Coronary artery (tissue), 2 donors: ENCODE results near the gene ITPKC.
A peak's percentile ranks its signal among the peaks of the same experiment; 100 is the strongest.

ENCODE experiments used
- DNase-seq: peaks from one replicate; pipeline ENCODE4 v3.0.0-alpha.2; 2017; ENCODE audit warnings: low spot score
- H3K27ac ChIP-seq, 2 donors: fragments of 200-600 bp; sonication (generic); one replicate each; pipeline ENCODE4 v1.5.1; 2016 to 2019
- H3K4me3 ChIP-seq: fragments of 200-600 bp; sonication (generic); 2 replicates; pipeline ENCODE4 v1.5.1; 2016; ENCODE audit warnings: mild to moderate bottlenecking, moderate library complexity
- CTCF ChIP-seq: fragments of 200-600 bp; sonication (generic); IDR thresholded peaks from one replicate; pipeline ENCODE4 v1.5.1; 2019; ENCODE audit warnings: antibody characterized with exemption

Gene ITPKC

GRCh38 chr19:40776932-40777644 lies 60.2 kb downstream of the ITPKC start:
- H3K27ac ChIP-seq: peak overlapping the region; percentile 81 to 100
- TF ChIP-seq CTCF: no peak
- peak; percentile 93 for DNase-seq
- H3K4me3 ChIP-seq: peak overlapping the region; percentile 96

DNA sequence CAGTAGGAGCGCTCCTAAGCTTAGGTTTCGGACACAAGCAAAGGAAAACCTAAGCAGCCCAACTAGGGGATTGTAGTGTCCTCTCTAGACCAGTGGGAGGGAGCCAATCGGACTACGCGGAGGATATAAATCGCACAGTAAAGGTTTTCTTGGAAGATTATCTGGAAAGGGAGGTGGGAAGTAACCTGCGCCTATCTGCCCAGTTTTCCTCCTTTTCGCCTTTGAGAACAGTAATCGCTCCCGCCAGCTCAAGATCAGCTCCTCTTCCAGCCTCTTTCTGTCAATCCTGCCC lies 60.7 kb downstream of the ITPKC start:
- TF ChIP-seq CTCF: no peak
- DNase-seq: no peak
- peak overlapping the region; percentile 96 for H3K4me3 ChIP-seq
- peak overlapping the region; percentile 81 to 100 for H3K27ac ChIP-seq

DNA sequence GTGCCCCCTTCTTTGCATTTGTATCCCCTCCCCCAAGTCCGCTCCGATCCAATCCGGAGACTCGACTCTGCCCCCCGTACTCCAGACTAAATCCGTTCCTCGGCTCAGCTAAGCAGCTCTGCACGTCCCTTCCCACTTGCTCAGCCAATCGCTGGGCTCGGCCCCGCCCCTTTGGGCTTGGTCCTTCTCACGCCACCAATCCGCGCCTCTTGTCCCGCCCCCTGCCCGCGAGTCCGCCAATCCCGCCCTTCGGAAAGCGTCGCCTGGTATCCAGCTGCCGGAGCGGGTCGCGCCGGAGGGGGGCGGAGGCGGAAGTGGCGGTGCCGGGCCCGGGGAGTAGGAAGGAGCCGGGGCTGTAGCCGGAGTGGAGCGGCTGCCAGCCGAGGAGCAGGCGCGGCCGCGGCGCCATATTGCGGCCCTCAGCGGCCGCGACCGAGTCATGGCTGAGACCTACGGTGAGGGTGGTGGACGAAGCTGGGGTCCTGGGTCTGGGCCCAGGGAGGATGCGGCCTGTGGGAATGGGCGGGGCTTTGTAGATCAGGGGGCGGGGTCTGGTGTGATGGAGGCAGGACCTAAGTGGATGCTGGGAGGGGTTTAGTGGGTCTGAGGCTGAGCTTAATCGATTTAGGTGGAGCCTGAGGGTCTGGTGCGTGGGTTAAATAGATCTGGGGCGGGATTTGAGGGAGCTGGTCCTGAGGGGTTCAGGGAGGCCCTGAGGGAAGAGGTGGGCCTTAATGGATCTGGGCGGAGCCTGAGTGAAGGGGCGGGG lies 61.2 kb downstream of the ITPKC start, which contains the start of gene RAB4B:
Gene RAB4B (plus strand): TSS at position 311 of the 769 bp plus-strand sequence. CDS start 129 bp downstream, at position 440.
- peak; percentile 100 for DNase-seq
- Histone ChIP-seq H3K27ac (peak within 1 kb of the TSS; percentile 81 to 100), H3K4me3 (peak within 1 kb of the TSS; percentile 96)
- no peak for TF ChIP-seq CTCF

DNA sequence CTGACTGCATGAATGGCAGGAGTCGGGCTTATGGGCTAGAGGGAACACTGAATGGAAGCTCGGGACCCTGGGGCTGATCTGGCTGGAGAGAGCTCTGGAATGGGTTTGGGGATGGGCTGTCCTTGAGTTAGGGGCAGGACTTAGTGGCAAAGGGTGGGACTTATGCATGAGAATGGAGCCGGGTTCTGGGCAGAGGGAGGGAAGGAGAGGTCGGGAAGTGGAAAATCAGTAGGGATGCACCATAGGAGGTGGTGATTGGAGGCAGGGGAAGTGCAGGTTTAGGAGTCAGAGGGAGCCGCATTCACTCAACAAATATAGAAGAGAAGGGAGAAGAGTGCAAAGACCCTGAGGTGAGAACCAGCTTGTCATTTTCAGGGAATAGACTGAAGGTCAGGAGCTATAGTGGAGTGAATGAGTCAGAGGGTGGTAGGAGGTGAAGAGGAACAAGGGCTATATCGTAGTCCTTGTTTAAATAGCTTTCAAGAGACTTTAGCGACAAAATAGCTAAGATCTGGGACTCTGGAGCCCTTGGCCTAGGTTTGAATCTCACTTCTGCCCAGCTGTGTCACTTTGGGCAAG lies 61.9 kb downstream of the ITPKC start:
- no peak for DNase-seq
- H3K4me3 ChIP-seq: peak overlapping the region; percentile 96
- no peak for TF ChIP-seq CTCF
- H3K27ac ChIP-seq: peak overlapping the region; percentile 81 to 100

GRCh38 chr19:40780582-40780981 lies 63.7 kb downstream of the ITPKC start:
- no peak overlapping the region for H3K27ac ChIP-seq
- H3K4me3 ChIP-seq: no peak overlapping the region
- no peak for DNase-seq
- TF ChIP-seq CTCF: no peak

DNA sequence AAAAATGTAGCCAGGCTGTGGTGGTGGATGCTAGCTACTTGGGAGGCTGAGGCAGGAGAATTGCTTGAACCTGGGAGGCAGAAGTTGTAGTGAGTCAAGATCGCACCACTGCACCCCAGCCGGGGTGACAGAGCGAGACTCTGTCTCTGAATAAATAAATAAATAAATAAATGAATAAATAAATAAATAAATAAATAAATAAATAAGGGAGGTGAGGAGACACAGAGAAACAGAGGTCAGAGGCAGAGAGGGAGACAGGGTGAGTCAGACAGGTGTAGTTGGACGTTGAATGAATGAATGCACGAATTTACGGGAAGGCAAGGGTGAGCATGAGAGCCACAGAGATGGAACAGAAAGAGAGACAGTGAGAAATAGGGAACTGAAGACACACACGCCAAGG lies 64.2 kb downstream of the ITPKC start:
- no peak overlapping the region for H3K27ac ChIP-seq
- no peak overlapping the region for H3K4me3 ChIP-seq
- TF ChIP-seq CTCF: no peak
- DNase-seq: no peak
